ENCODE measurements around the gene KNTC1. TPM values are rescaled to one million over a fixed set of nuclear protein-coding genes. Genes with fewer than 3 reads are reported as not detected.
A peak's percentile ranks its signal among the peaks of the same experiment; 100 is the strongest.
"Not testable (repeated sequence)": the region's sequence is repeated elsewhere in the genome, so short reads cannot be mapped to it uniquely, and the experiment has no call there.

The KNTC1 gene
- total RNA-seq, 1 experiment from 2014 or later = 65.9 TPM

GRCh38 chr12:122503147-122503751 is 23.8 kb upstream of the KNTC1 start:
- Histone ChIP-seq H4K20me1 (ENCODE audit: insufficient read depth, low read depth, low read length) (no peaks in the 10 kb centered on the region), H3K9me3 (ENCODE audit: low read length) (no peaks in the 10 kb centered on the region), H3K9ac (ENCODE audit: low read length) (no peak overlapping the region), H3K9me2 (replicated peaks; ENCODE audit: insufficient read depth, low read length) (no peaks in the 10 kb centered on the region), H3K27ac (ENCODE audit: low read length) (0 out of 2 replicates have a peak overlapping the region, but pooled peaks have one; percentile 25), H3K27me3 (ENCODE audit: low read length) (no peaks in the 10 kb centered on the region), H3K4me3 (ENCODE audit: low read length) (no peak overlapping the region), H3K4me2 (ENCODE audit: low read depth, low read length, poor library complexity, severe bottlenecking) (no peak overlapping the region), H3K4me1 (ENCODE audit: low read length) (peaks cover 40% of the 10 kb centered on the region), H3K79me2 (ENCODE audit: low read length) (peaks cover 23% of the 10 kb centered on the region), H3K36me3 (ENCODE audit: insufficient read depth, low read length) (peaks cover 40% of the 10 kb centered on the region), H2AFZ (ENCODE audit: low read length) (no peak overlapping the region)
- peak; percentile 52 for DNase-seq

- DNase-seq = no peak
- Histone ChIP-seq H3K9me2 (replicated peaks; ENCODE audit: insufficient read depth, low read length) (no peaks in the 10 kb centered on the region), H3K9me3 (ENCODE audit: low read length) (no peaks in the 10 kb centered on the region), H4K20me1 (ENCODE audit: insufficient read depth, low read depth, low read length) (no peaks in the 10 kb centered on the region), H3K79me2 (ENCODE audit: low read length) (peaks cover 16% of the 10 kb centered on the region), H3K36me3 (ENCODE audit: insufficient read depth, low read length) (peaks cover 47% of the 10 kb centered on the region), H3K4me3 (ENCODE audit: low read length) (no peak overlapping the region), H2AFZ (ENCODE audit: low read length) (no peak overlapping the region), H3K4me1 (ENCODE audit: low read length) (peaks cover 33% of the 10 kb centered on the region), H3K9ac (ENCODE audit: low read length) (no peak overlapping the region), H3K27ac (ENCODE audit: low read length) (no peak overlapping the region), H3K27me3 (ENCODE audit: low read length) (no peaks in the 10 kb centered on the region), H3K4me2 (ENCODE audit: low read depth, low read length, poor library complexity, severe bottlenecking) (no peak overlapping the region)
These were observed 23.1 kb upstream of the KNTC1 start for GRCh38 chr12:122503783-122504590.

GRCh38 chr12:122505419-122506051 is 21.5 kb upstream of the KNTC1 start:
- Histone ChIP-seq H3K9me2 (replicated peaks; ENCODE audit: insufficient read depth, low read length) (no peaks in the 10 kb centered on the region), H4K20me1 (ENCODE audit: insufficient read depth, low read depth, low read length) (no peaks in the 10 kb centered on the region), H3K9ac (ENCODE audit: low read length) (no peak overlapping the region), H3K9me3 (ENCODE audit: low read length) (no peaks in the 10 kb centered on the region), H3K27ac (ENCODE audit: low read length) (no peak overlapping the region), H3K4me2 (ENCODE audit: low read depth, low read length, poor library complexity, severe bottlenecking) (no peak overlapping the region), H2AFZ (ENCODE audit: low read length) (no peak overlapping the region), H3K27me3 (ENCODE audit: low read length) (no peaks in the 10 kb centered on the region), H3K4me1 (ENCODE audit: low read length) (peaks cover 32% of the 10 kb centered on the region), H3K4me3 (ENCODE audit: low read length) (no peak overlapping the region), H3K36me3 (ENCODE audit: insufficient read depth, low read length) (peaks cover 61% of the 10 kb centered on the region), H3K79me2 (ENCODE audit: low read length) (peaks cover 6% of the 10 kb centered on the region)
- no peak for DNase-seq

DNA sequence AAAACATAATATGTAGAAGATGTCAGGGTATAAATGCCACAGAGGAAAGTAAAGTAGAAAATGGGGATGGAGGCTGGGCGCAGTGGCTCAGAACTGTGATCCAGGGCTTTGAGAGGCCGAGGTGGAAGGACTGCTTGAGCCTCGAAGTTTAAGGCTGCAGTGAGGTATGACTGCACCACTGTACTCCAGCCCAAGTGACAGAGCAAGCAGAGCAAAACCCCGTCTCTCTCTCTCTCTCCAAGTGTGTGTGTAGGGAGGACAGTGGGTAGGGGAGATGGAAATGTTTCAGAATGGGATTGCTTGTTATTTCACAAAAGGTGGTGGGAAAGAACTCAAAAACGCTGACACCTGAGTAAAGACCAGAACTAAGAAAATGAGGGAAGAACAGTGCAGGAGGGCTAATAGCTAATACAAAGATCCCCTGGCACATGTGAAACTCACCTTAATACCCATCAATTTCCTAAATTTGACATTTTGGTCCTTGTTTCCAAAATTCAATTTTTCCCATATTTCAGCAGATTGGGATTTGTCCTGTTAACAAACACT is 20.6 kb upstream of the KNTC1 start:
- Histone ChIP-seq H4K20me1 (ENCODE audit: insufficient read depth, low read depth, low read length) (no peaks in the 10 kb centered on the region), H3K4me1 (ENCODE audit: low read length) (peaks cover 26% of the 10 kb centered on the region), H3K4me3 (ENCODE audit: low read length) (no peak overlapping the region), H3K4me2 (ENCODE audit: low read depth, low read length, poor library complexity, severe bottlenecking) (no peak overlapping the region), H3K27ac (ENCODE audit: low read length) (no peak overlapping the region), H3K9me3 (ENCODE audit: low read length) (no peaks in the 10 kb centered on the region), H2AFZ (ENCODE audit: low read length) (no peak overlapping the region), H3K27me3 (ENCODE audit: low read length) (no peaks in the 10 kb centered on the region), H3K36me3 (ENCODE audit: insufficient read depth, low read length) (peaks cover 70% of the 10 kb centered on the region), H3K9ac (ENCODE audit: low read length) (no peak overlapping the region), H3K79me2 (ENCODE audit: low read length) (peaks cover 15% of the 10 kb centered on the region), H3K9me2 (replicated peaks; ENCODE audit: insufficient read depth, low read length) (no peaks in the 10 kb centered on the region)
- DNase-seq = no peak

DNA sequence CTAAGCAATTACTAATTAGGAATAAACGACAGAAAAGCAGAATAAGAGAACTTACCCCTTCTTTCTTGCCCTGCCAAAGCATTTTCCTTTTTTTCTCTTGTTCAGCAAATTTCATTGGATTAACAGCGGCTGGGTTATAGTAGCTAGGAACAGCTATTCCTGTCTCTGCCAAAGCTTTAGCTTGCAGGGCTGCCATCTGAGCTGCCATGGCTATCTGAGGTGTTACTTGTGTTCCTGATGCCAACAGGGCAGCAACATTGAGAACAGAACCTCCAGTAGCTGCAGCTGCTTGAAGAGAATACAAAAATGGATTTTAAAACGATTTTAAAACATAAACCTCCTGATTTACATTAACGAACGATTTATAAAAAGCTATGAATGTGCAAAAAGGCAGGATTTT is 18.9 kb upstream of the KNTC1 start:
- no peak overlapping the region for H3K4me3 ChIP-seq (ENCODE audit: low read length)
- H3K27me3 ChIP-seq (ENCODE audit: low read length) = no peaks in the 10 kb centered on the region
- H2AFZ ChIP-seq (ENCODE audit: low read length) = no peak overlapping the region
- peaks cover 84% of the 10 kb centered on the region for H3K36me3 ChIP-seq (ENCODE audit: insufficient read depth, low read length)
- no peak overlapping the region for H3K9ac ChIP-seq (ENCODE audit: low read length)
- no peaks in the 10 kb centered on the region for H3K9me2 ChIP-seq (replicated peaks; ENCODE audit: insufficient read depth, low read length)
- peaks cover 20% of the 10 kb centered on the region for H3K79me2 ChIP-seq (ENCODE audit: low read length)
- no peaks in the 10 kb centered on the region for H3K9me3 ChIP-seq (ENCODE audit: low read length)
- no peak overlapping the region for H3K4me2 ChIP-seq (ENCODE audit: low read depth, low read length, poor library complexity, severe bottlenecking)
- H4K20me1 ChIP-seq (ENCODE audit: insufficient read depth, low read depth, low read length) = no peaks in the 10 kb centered on the region
- peaks cover 10% of the 10 kb centered on the region for H3K4me1 ChIP-seq (ENCODE audit: low read length)
- DNase-seq = no peak
- no peak overlapping the region for H3K27ac ChIP-seq (ENCODE audit: low read length)

- H3K4me2 ChIP-seq (ENCODE audit: low read depth, low read length, poor library complexity, severe bottlenecking); H3K4me3 ChIP-seq (ENCODE audit: low read length); H2AFZ ChIP-seq (ENCODE audit: low read length); H4K20me1 ChIP-seq (ENCODE audit: insufficient read depth, low read depth, low read length); H3K9me2 ChIP-seq (replicated peaks; ENCODE audit: insufficient read depth, low read length); H3K9me3 ChIP-seq (ENCODE audit: low read length); H3K27ac ChIP-seq (ENCODE audit: low read length); H3K4me1 ChIP-seq (ENCODE audit: low read length); DNase-seq; H3K27me3 ChIP-seq (ENCODE audit: low read length); H3K9ac ChIP-seq (ENCODE audit: low read length): not testable (repeated sequence)
- Histone ChIP-seq H3K79me2 (ENCODE audit: low read length) (peaks cover 56% of the 10 kb centered on the region), H3K36me3 (ENCODE audit: insufficient read depth, low read length) (peaks cover 90% of the 10 kb centered on the region)
These were observed 14.0 kb upstream of the KNTC1 start for GRCh38 chr12:122513028-122513427.

DNA sequence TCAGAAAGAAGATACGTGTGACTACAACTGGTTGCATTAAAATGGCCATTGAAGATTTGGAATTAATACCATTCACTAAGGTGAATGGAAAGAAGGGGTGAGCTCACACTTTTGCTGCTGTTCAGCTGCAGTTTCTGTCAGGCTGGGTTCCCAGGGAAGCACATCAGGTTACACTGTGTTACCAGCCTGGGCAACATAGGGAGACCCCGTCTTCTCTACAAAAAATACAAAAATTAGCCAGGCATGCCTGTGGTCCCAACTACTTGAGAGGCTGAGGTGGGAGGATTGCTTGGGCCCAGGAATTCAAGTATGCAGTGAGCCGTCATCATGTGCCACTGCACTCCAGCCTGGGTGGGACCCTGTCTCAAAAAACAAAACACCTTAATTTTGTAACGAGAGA is 13.4 kb upstream of the KNTC1 start:
- peaks cover 87% of the 10 kb centered on the region for H3K36me3 ChIP-seq (ENCODE audit: insufficient read depth, low read length)
- H3K4me3 ChIP-seq (ENCODE audit: low read length) = no peak overlapping the region
- no peak overlapping the region for H3K27ac ChIP-seq (ENCODE audit: low read length)
- no peak overlapping the region for H3K9ac ChIP-seq (ENCODE audit: low read length)
- peaks cover 5% of the 10 kb centered on the region; the same call in 1 of the 2 replicates for H4K20me1 ChIP-seq (ENCODE audit: insufficient read depth, low read depth, low read length)
- no peaks in the 10 kb centered on the region for H3K9me3 ChIP-seq (ENCODE audit: low read length)
- no peaks in the 10 kb centered on the region for H3K27me3 ChIP-seq (ENCODE audit: low read length)
- DNase-seq = no peak
- no peak overlapping the region for H2AFZ ChIP-seq (ENCODE audit: low read length)
- H3K4me2 ChIP-seq (ENCODE audit: low read depth, low read length, poor library complexity, severe bottlenecking) = no peak overlapping the region
- H3K4me1 ChIP-seq (ENCODE audit: low read length) = no peaks in the 10 kb centered on the region
- no peaks in the 10 kb centered on the region for H3K9me2 ChIP-seq (replicated peaks; ENCODE audit: insufficient read depth, low read length)
- H3K79me2 ChIP-seq (ENCODE audit: low read length) = peaks cover 60% of the 10 kb centered on the region

DNA sequence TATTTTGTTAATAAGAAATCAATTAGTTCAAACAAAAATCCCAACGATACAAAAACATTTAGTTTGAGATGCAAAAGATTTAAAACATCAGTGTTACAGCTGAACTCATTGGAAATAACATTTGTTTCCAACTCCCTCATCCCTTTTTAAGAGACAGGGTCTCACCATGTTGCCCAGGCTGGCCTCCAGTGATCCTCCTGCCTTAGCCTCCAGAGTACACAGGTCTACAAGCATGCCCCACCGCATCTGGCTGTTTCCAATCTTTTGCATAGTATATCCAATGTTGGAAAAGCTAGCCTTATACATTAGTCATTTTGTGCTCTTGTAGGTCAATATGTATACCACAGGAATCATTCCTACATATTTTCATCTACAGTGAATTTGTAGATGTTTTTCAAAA is 11.8 kb upstream of the KNTC1 start:
- Histone ChIP-seq H3K9ac (ENCODE audit: low read length) (no peak overlapping the region), H3K4me3 (ENCODE audit: low read length) (no peak overlapping the region), H3K9me3 (ENCODE audit: low read length) (no peaks in the 10 kb centered on the region), H3K9me2 (replicated peaks; ENCODE audit: insufficient read depth, low read length) (no peaks in the 10 kb centered on the region), H3K27me3 (ENCODE audit: low read length) (no peaks in the 10 kb centered on the region), H2AFZ (ENCODE audit: low read length) (no peak overlapping the region), H3K4me2 (ENCODE audit: low read depth, low read length, poor library complexity, severe bottlenecking) (no peak overlapping the region), H3K27ac (ENCODE audit: low read length) (no peak overlapping the region), H3K36me3 (ENCODE audit: insufficient read depth, low read length) (peaks cover 87% of the 10 kb centered on the region), H3K4me1 (ENCODE audit: low read length) (no peaks in the 10 kb centered on the region), H4K20me1 (ENCODE audit: insufficient read depth, low read depth, low read length) (peaks cover 16% of the 10 kb centered on the region; the same call in 1 of the 2 replicates), H3K79me2 (ENCODE audit: low read length) (peaks cover 71% of the 10 kb centered on the region)
- no peak for DNase-seq
